ENCODE measurements around the gene APBB2. TPM values are rescaled to one million over a fixed set of nuclear protein-coding genes. Genes with fewer than 3 reads are reported as not detected.
A peak's percentile ranks its signal among the peaks of the same experiment; 100 is the strongest.

The APBB2 gene
- 89.0 and 92.3 TPM in 2 replicates for total RNA-seq

GRCh38 chr4:41214136-41214824 is at the start of gene APBB2:
TSS of gene APBB2 (minus strand) at chr4:41214542. CDS start at chr4:41033254, 181,288 bp downstream.
- Histone ChIP-seq H3K36me3 (ENCODE audit: insufficient read depth, low read length) (no peaks in the 10 kb centered on the region), H3K4me3 (ENCODE audit: insufficient read depth, low read length) (peak within 1 kb of the TSS; percentile 82), H3K4me1 (ENCODE audit: insufficient read depth, low read length) (peaks cover 23% of the 10 kb centered on the region), H3K27ac (ENCODE audit: low read depth, low read length) (peak within 1 kb of the TSS; percentile 80), H3K27me3 (ENCODE audit: insufficient read depth, low read length) (no peaks in the 10 kb centered on the region), H2AFZ (ENCODE audit: low read length) (peak within 1 kb of the TSS; percentile 80), H3K9me3 (ENCODE audit: low read depth, low read length) (no peaks in the 10 kb centered on the region), H3K79me2 (ENCODE audit: insufficient read depth, low read length) (peaks cover 47% of the 10 kb centered on the region), H4K20me1 (ENCODE audit: insufficient read depth, low read length) (peaks cover 7% of the 10 kb centered on the region), H3K4me2 (ENCODE audit: insufficient read depth, low read length) (peak within 1 kb of the TSS; percentile 95)
- TF ChIP-seq, protein P1, sequence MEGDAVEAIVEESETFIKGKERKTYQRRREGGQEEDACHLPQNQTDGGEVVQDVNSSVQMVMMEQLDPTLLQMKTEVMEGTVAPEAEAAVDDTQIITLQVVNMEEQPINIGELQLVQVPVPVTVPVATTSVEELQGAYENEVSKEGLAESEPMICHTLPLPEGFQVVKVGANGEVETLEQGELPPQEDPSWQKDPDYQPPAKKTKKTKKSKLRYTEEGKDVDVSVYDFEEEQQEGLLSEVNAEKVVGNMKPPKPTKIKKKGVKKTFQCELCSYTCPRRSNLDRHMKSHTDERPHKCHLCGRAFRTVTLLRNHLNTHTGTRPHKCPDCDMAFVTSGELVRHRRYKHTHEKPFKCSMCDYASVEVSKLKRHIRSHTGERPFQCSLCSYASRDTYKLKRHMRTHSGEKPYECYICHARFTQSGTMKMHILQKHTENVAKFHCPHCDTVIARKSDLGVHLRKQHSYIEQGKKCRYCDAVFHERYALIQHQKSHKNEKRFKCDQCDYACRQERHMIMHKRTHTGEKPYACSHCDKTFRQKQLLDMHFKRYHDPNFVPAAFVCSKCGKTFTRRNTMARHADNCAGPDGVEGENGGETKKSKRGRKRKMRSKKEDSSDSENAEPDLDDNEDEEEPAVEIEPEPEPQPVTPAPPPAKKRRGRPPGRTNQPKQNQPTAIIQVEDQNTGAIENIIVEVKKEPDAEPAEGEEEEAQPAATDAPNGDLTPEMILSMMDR (IDR thresholded peaks at IDR 0.05; ENCODE audit: extremely low read depth, low read depth, low read length), result peak; percentile 47
- DNase-seq (ENCODE audit: insufficient read length, low spot score, missing footprints), result peak; percentile 99

GRCh38 chr4:41262198-41262597 is 47.9 kb upstream of the APBB2 start:
- Histone ChIP-seq H3K9me3 (ENCODE audit: low read depth, low read length) (no peaks in the 10 kb centered on the region), H4K20me1 (ENCODE audit: insufficient read depth, low read length) (no peaks in the 10 kb centered on the region), H2AFZ (ENCODE audit: low read length) (no peak overlapping the region), H3K4me1 (ENCODE audit: insufficient read depth, low read length) (peaks cover 7% of the 10 kb centered on the region), H3K79me2 (ENCODE audit: insufficient read depth, low read length) (no peaks in the 10 kb centered on the region), H3K27me3 (ENCODE audit: insufficient read depth, low read length) (peaks cover 4% of the 10 kb centered on the region), H3K27ac (ENCODE audit: low read depth, low read length) (no peak overlapping the region), H3K36me3 (ENCODE audit: insufficient read depth, low read length) (no peaks in the 10 kb centered on the region), H3K4me2 (ENCODE audit: insufficient read depth, low read length) (no peak overlapping the region), H3K4me3 (ENCODE audit: insufficient read depth, low read length) (no peak overlapping the region)
- TF ChIP-seq, protein P1 (IDR thresholded peaks at IDR 0.05; ENCODE audit: extremely low read depth, low read depth, low read length), result no peak
- DNase-seq (ENCODE audit: insufficient read length, low spot score, missing footprints), result no peak

DNA sequence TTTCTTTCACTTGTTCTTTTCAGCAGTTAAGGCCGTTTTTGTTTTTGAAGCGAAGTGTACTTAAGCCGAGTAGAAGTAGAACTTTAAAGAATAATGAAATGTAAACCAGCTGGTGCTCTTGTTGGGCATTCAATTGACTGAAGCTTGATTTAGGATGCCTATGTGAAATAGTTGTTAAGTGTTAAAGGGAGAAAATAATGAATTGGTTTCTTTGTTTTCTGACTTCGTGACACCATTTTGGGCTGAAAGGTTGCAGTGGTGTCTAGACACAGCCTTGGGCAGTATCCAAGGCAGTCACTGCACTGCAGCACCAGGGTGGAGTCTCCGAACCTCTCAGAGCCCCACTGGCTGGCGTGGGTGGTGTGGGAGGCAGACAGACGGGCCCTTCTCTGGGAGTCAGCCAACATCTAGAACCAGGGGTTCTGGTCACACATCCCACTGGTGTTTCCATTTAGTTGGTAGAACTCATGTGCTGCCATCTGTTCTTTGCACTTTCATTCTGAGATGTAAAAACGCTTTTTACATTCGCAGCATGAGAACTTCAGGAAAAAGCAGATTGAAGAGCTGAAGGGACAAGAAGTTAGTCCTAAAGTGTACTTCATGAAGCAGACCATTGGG is 45.9 kb upstream of the APBB2 start:
- no peaks in the 10 kb centered on the region for H4K20me1 ChIP-seq (ENCODE audit: insufficient read depth, low read length)
- peaks cover 19% of the 10 kb centered on the region for H3K27me3 ChIP-seq (ENCODE audit: insufficient read depth, low read length)
- H3K4me1 ChIP-seq (ENCODE audit: insufficient read depth, low read length), result peaks cover 7% of the 10 kb centered on the region
- H3K9me3 ChIP-seq (ENCODE audit: low read depth, low read length), result no peaks in the 10 kb centered on the region
- H2AFZ ChIP-seq (ENCODE audit: low read length), result no peak overlapping the region
- H3K27ac ChIP-seq (ENCODE audit: low read depth, low read length), result no peak overlapping the region
- no peaks in the 10 kb centered on the region for H3K79me2 ChIP-seq (ENCODE audit: insufficient read depth, low read length)
- no peaks in the 10 kb centered on the region for H3K36me3 ChIP-seq (ENCODE audit: insufficient read depth, low read length)
- H3K4me3 ChIP-seq (ENCODE audit: insufficient read depth, low read length), result no peak overlapping the region
- TF ChIP-seq, protein P1 (IDR thresholded peaks at IDR 0.05; ENCODE audit: extremely low read depth, low read depth, low read length), result no peak
- H3K4me2 ChIP-seq (ENCODE audit: insufficient read depth, low read length), result no peak overlapping the region
- no peak for DNase-seq (ENCODE audit: insufficient read length, low spot score, missing footprints)

- H3K4me3 ChIP-seq (ENCODE audit: insufficient read depth, low read length), result no peak overlapping the region
- DNase-seq (ENCODE audit: insufficient read length, low spot score, missing footprints), result peak; percentile 78
- H3K27me3 ChIP-seq (ENCODE audit: insufficient read depth, low read length), result peaks cover 24% of the 10 kb centered on the region
- TF ChIP-seq, protein P1 (IDR thresholded peaks at IDR 0.05; ENCODE audit: extremely low read depth, low read depth, low read length), result peak; percentile 58
- H4K20me1 ChIP-seq (ENCODE audit: insufficient read depth, low read length), result no peaks in the 10 kb centered on the region
- H3K79me2 ChIP-seq (ENCODE audit: insufficient read depth, low read length), result no peaks in the 10 kb centered on the region
- no peak overlapping the region for H3K27ac ChIP-seq (ENCODE audit: low read depth, low read length)
- no peak overlapping the region for H2AFZ ChIP-seq (ENCODE audit: low read length)
- H3K9me3 ChIP-seq (ENCODE audit: low read depth, low read length), result no peaks in the 10 kb centered on the region
- H3K4me2 ChIP-seq (ENCODE audit: insufficient read depth, low read length), result peak overlapping the region; percentile 81
- no peaks in the 10 kb centered on the region for H3K36me3 ChIP-seq (ENCODE audit: insufficient read depth, low read length)
- peaks cover 7% of the 10 kb centered on the region for H3K4me1 ChIP-seq (ENCODE audit: insufficient read depth, low read length)
Observed at GRCh38 chr4:41258783-41259182, 44.4 kb upstream of the APBB2 start.

Measured in osteoblast (primary cell).